Caco-2 (cell line): ENCODE measurements around the gene C5orf15. TPM values are rescaled to one million over a fixed set of nuclear protein-coding genes. Genes with fewer than 3 reads are reported as not detected.

Experiments used
- BruUV-seq: library from RNA; stranded (reverse); fragments of 400-500 nt; replicated peaks from 2 replicates; lab custom pipeline; 2021; lab: Mats Ljungman, UMichigan
- CTCF ChIA-PET: fragments of 300-600 bp; sonication (Branson Sonifier 250); formaldehyde crosslinking; loops from one replicate; lab custom pipeline; 2022; ENCODE audit warnings: antibody characterized with exemption; lab: Charles Lee
- POLR2A ChIA-PET: fragments of 300-600 bp; sonication (Branson Sonifier 250); formaldehyde crosslinking; loops from one replicate; lab custom pipeline; 2022; ENCODE audit warnings: antibody characterized with exemption; lab: Charles Lee
- DNase-seq, 2 experiments: peaks; one replicate each; pipeline versions ENCODE4 v3.0.0 to v3.0.0-alpha.2; 2020 to 2022
- H3K27me3 ChIP-seq: replicated peaks from 2 replicates; pipeline ENCODE4 v1.6.0; 2011; ENCODE audit warnings: low read length; ENCODE audit not compliant: control insufficient read depth, insufficient read depth
- H3K36me3 ChIP-seq: 2 replicates; pipeline ENCODE4 v1.5.1; 2011; ENCODE audit warnings: low read length; ENCODE audit not compliant: control insufficient read depth, insufficient read depth
- H3K4me1 ChIP-seq: fragments of 250-450 bp; sonication (Bioruptor Pico); 2 replicates; pipeline ENCODE4 v1.5.1; 2020; ENCODE audit warnings: mild to moderate bottlenecking
- H3K4me3 ChIP-seq: 2 replicates; pipeline ENCODE4 v1.5.1; 2011; ENCODE audit warnings: low read depth, mild to moderate bottlenecking, control low read depth, low read length
- H3K9me3 ChIP-seq: fragments of 250-450 bp; sonication (Bioruptor Pico); 2 replicates; pipeline ENCODE4 v1.5.1; 2020; ENCODE audit warnings: mild to moderate bottlenecking, moderate library complexity
- H3K27ac Mint-ChIP-seq: one replicate; pipeline ENCODE4 v1.8.0; 2022; ENCODE audit warnings: mixed read lengths; ENCODE audit not compliant: unreplicated experiment
- H3K27me3 Mint-ChIP-seq: one replicate; pipeline ENCODE4 v1.8.0; 2022; ENCODE audit warnings: mixed read lengths; ENCODE audit not compliant: insufficient read depth, unreplicated experiment
- H3K36me3 Mint-ChIP-seq: one replicate; pipeline ENCODE4 v1.8.0; 2022; ENCODE audit warnings: mild to moderate bottlenecking, mixed read lengths; ENCODE audit not compliant: insufficient read depth, unreplicated experiment
- H3K4me1 Mint-ChIP-seq: one replicate; pipeline ENCODE4 v1.8.0; 2022; ENCODE audit warnings: low read depth, mixed read lengths; ENCODE audit not compliant: unreplicated experiment
- H3K4me3 Mint-ChIP-seq: one replicate; pipeline ENCODE4 v1.8.0; 2022; ENCODE audit warnings: mild to moderate bottlenecking, moderate library complexity, mixed read lengths; ENCODE audit not compliant: unreplicated experiment
- H3K9me3 Mint-ChIP-seq: one replicate; pipeline ENCODE4 v1.8.0; 2022; ENCODE audit warnings: mixed read lengths; ENCODE audit not compliant: unreplicated experiment
- intact Hi-C: fragments of 100-400 bp; cut with micrococcal nuclease; formaldehyde crosslinking; loops from one replicate; pipeline ENCODE4 v1.10.0; 2022; ENCODE audit not compliant: unreplicated experiment
- total RNA-seq: library from RNA; stranded (reverse); gene quantifications from 2 replicates; pipeline ENCODE4 v1.2.3, GENCODE V29; 2022
- TF ChIP-seq, protein P1 (sequence below), 2 experiments: fragments of 200-600 bp in 1 of 2; IDR thresholded peaks; 1 replicate in 1 of 2; 2 replicates in 1 of 2; pipeline versions ENCODE4 v1.5.1 to v1.8.0; 2011 to 2022; ENCODE audit warnings: antibody characterized with exemption in 1 of 2, control low read depth in 1 of 2, inconsistent platforms in 1 of 2, low read depth in 1 of 2, low read length in 1 of 2, mild to moderate bottlenecking in 1 of 2, moderate library complexity in 1 of 2; ENCODE audit not compliant: insufficient read depth in 1 of 2, severe bottlenecking in 1 of 2, unreplicated experiment in 1 of 2

Gene C5orf15
- total RNA-seq, 1 experiment from 2014 or later: 35.6 TPM

DNA sequence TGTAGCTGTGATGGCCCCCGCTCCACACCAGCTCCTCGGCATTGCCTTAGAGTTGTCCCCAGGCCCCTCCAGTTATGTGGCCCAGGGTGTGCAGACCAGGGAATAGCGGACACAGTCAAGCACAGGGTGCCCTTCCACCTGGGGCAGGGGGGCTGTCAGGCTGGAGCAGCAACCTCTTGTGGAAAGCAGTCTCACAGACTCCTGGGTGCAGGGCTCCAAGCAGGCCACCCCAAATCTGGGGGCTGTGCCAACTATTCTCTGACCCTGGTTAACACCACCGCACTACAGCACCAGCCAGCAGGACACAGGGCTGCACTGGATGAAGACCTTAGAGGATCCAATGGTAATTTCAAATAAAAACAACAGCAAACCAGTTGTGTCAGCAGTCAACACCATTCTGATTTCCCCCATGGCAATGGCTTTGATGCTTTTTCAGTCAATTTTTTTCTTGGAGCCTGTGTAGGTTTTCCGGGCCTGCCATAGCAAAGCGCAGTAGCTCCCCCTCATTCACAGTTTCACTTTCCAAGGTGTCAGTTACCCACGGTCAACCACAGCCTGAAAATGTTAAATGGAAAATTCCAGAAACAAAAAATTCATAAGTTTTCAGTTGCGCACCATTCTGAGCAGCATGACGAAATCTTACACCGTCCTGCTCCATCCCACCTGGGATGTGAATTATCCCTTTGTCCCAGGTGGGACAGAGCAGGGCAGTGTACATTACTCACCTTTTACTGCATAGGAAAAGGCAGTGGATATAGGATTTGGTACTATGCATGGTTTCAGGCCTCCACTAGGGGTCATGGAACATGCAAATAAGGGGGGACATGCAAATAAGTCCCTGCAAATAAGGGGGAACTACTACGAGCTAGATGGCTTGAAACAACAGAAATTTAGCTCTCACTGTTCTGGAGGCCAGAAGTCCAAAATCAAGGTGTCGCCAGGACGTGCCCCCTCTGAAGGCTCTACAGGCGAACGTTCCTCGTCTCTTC, 49.0 kb downstream of the C5orf15 start:
- Histone ChIP-seq H3K27me3 (no peaks in the 10 kb centered on the region), H3K36me3 (no peaks in the 10 kb centered on the region), H3K9me3 (no peaks in the 10 kb centered on the region), H3K4me1 (0 out of 2 replicates have a peak, but pooled peaks cover 5% of the 10 kb centered on the region), H3K4me3 (no peak overlapping the region)
- no peak overlapping the region for H3K27ac Mint-ChIP-seq
- no peak overlapping the region for H3K4me3 Mint-ChIP-seq
- no peaks in the 10 kb centered on the region for H3K9me3 Mint-ChIP-seq
- no peak for DNase-seq
- intact Hi-C loops: no loop called here
- peaks cover 3% of the 10 kb centered on the region for H3K27me3 Mint-ChIP-seq
- ChIA-PET POLR2A (no interaction called here), CTCF (no interaction called here)
- TF ChIP-seq, protein P1, sequence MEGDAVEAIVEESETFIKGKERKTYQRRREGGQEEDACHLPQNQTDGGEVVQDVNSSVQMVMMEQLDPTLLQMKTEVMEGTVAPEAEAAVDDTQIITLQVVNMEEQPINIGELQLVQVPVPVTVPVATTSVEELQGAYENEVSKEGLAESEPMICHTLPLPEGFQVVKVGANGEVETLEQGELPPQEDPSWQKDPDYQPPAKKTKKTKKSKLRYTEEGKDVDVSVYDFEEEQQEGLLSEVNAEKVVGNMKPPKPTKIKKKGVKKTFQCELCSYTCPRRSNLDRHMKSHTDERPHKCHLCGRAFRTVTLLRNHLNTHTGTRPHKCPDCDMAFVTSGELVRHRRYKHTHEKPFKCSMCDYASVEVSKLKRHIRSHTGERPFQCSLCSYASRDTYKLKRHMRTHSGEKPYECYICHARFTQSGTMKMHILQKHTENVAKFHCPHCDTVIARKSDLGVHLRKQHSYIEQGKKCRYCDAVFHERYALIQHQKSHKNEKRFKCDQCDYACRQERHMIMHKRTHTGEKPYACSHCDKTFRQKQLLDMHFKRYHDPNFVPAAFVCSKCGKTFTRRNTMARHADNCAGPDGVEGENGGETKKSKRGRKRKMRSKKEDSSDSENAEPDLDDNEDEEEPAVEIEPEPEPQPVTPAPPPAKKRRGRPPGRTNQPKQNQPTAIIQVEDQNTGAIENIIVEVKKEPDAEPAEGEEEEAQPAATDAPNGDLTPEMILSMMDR (IDR thresholded peaks at IDR 0.05; ENCODE audit: insufficient read depth in 1 of 2, low read depth in 1 of 2, low read length in 1 of 2, severe bottlenecking in 1 of 2, unreplicated experiment in 1 of 2): no peak
- H3K4me1 Mint-ChIP-seq: no peaks in the 10 kb centered on the region
- no TSS peak for BruUV-seq
- no peaks in the 10 kb centered on the region for H3K36me3 Mint-ChIP-seq

DNA sequence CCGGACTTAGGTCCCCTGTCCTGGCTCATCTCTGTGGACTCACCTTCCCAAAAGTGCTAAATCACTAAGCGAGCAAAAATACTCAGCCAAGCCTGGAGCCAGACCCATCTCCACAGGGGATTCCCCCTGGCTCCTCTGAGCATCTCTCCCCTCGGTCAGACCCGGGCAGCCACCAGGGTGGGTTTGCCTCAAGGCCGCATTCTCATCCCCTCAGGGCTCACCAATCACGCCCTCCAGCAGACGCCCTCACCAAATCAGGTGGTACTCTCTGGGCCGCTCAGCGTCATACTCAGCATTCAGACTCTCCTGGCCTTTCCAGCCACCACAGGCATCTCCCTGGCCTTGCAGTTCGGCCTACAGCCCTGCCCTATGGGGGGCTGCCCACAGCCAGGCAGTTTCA, 49.7 kb downstream of the C5orf15 start:
- Mint-ChIP-seq H3K27me3 (peaks cover 1% of the 10 kb centered on the region), H3K9me3 (no peaks in the 10 kb centered on the region), H3K27ac (no peak overlapping the region), H3K4me3 (no peak overlapping the region), H3K4me1 (no peaks in the 10 kb centered on the region), H3K36me3 (no peaks in the 10 kb centered on the region)
- Histone ChIP-seq H3K36me3 (no peaks in the 10 kb centered on the region), H3K4me1 (0 out of 2 replicates have a peak, but pooled peaks cover 5% of the 10 kb centered on the region), H3K4me3 (no peak overlapping the region), H3K9me3 (no peaks in the 10 kb centered on the region), H3K27me3 (no peaks in the 10 kb centered on the region)
- DNase-seq: no peak
- BruUV-seq: no TSS peak
- POLR2A ChIA-PET: no interaction called here
- intact Hi-C loops: no loop called here
- TF ChIP-seq, protein P1 (IDR thresholded peaks at IDR 0.05; ENCODE audit: insufficient read depth in 1 of 2, low read depth in 1 of 2, low read length in 1 of 2, severe bottlenecking in 1 of 2, unreplicated experiment in 1 of 2): no peak
- CTCF ChIA-PET: no interaction called here

DNA sequence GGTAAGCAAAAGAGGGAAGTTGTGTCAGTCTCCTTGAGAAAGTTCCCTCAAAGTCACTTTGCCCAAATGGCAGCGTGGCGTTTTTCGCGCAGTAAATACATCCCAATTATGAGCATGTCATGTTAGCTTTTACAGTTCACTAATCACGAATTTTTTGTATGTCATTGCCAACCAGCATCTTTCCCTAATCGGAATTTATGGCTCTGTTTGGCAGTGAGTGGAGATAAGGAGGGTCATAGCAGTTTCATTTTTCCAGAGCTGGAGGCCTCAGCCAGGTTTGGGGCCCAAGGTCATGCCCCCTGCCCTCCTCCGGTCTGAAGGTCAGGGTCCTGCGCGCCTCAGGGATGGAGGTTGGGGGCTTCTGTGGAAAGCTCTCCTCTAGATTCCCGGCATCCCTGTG, 50.1 kb downstream of the C5orf15 start:
- no peaks in the 10 kb centered on the region for H3K27me3 Mint-ChIP-seq
- intact Hi-C loops: no loop called here
- no peak overlapping the region for H3K4me3 ChIP-seq
- TF ChIP-seq, protein P1 (IDR thresholded peaks at IDR 0.05; ENCODE audit: insufficient read depth in 1 of 2, low read depth in 1 of 2, low read length in 1 of 2, severe bottlenecking in 1 of 2, unreplicated experiment in 1 of 2): no peak
- H3K9me3 Mint-ChIP-seq: no peaks in the 10 kb centered on the region
- H3K27ac Mint-ChIP-seq: no peak overlapping the region
- ChIA-PET POLR2A (no interaction called here), CTCF (no interaction called here)
- 0 out of 2 replicates have a peak, but pooled peaks cover 5% of the 10 kb centered on the region for H3K4me1 ChIP-seq
- BruUV-seq: no TSS peak
- no peaks in the 10 kb centered on the region for H3K9me3 ChIP-seq
- no peaks in the 10 kb centered on the region for H3K36me3 Mint-ChIP-seq
- no peaks in the 10 kb centered on the region for H3K27me3 ChIP-seq
- no peak overlapping the region for H3K4me3 Mint-ChIP-seq
- no peaks in the 10 kb centered on the region for H3K4me1 Mint-ChIP-seq
- no peaks in the 10 kb centered on the region for H3K36me3 ChIP-seq
- DNase-seq: no peak
